Measurements from ENCODE around the gene MAB21L4.

GRCh38 chr2:240899468-240899865, 3.5 kb upstream of the MAB21L4 start:
- TF ChIP-seq POLR2AphosphoS5 (IDR thresholded peaks at IDR 0.05) (no peak), CTCF (IDR thresholded peaks at IDR 0.05 in 8 of 11, conservative IDR thresholded peaks at IDR 0.05 in 3 of 11) (no peak), POLR2A (IDR thresholded peaks at IDR 0.05) (no peak)
